ENCODE measurements around the gene VSTM2B. TPM values are rescaled to one million over a fixed set of nuclear protein-coding genes. Genes with fewer than 3 reads are reported as not detected.
A peak's percentile ranks its signal among the peaks of the same experiment; 100 is the strongest.

Gene VSTM2B
- total RNA-seq, 1 experiment from 2014 or later: not detected

- ChIA-PET CTCF (interaction anchor here (0.6 to 1.1 kb wide), 3 partner anchors 10 to 156 kb away, joined by 4 to 8 read pairs (median 5); no protein-coding TSS in a partner anchor), POLR2A (no interaction called here)
- no peaks in the 10 kb centered on the region for H3K4me1 ChIP-seq (ENCODE audit: control insufficient read depth, insufficient read depth, low read length)
- in situ Hi-C loops (cut with HindIII; ENCODE audit: low pct_unique_long_range_greater_than_20kb, low sequenced_read_pairs): no loop called here
- ATAC-seq (no peak), DNase-seq (ENCODE audit: low read depth, low spot score) (no peak)
- H3K27ac ChIP-seq (ENCODE audit: low read length): no peak overlapping the region
- no TSS peak for BruUV-seq (replicated peaks)
- intact Hi-C loops (cut with micrococcal nuclease; ENCODE audit: unreplicated experiment): no loop called here
- no peaks in the 10 kb centered on the region; the same call in 1 of the 2 replicates for H3K27me3 ChIP-seq (ENCODE audit: control insufficient read depth, insufficient read depth, low read length)
- H3K4me3 ChIP-seq (ENCODE audit: low read depth in 2 of 2, low read length in 2 of 2): no peak overlapping the region
- H3K36me3 ChIP-seq (ENCODE audit: control insufficient read depth, insufficient read depth, low read length): no peaks in the 10 kb centered on the region
- TF ChIP-seq TCF7L2 (IDR thresholded peaks at IDR 0.05; ENCODE audit: low read depth, low read length) (no peak), REST (IDR thresholded peaks at IDR 0.05; ENCODE audit: insufficient read depth in 1 of 2, low read depth in 2 of 2, low read length in 1 of 2) (no peak), POLR2AphosphoS5 (IDR thresholded peaks at IDR 0.05; ENCODE audit: low read depth, low read length) (no peak), CTCF (IDR thresholded peaks at IDR 0.05) (no peak), SIN3A (IDR thresholded peaks at IDR 0.05; ENCODE audit: borderline replicate concordance, insufficient read depth, low read depth, low read length) (no peak)
- peaks cover 5% of the 10 kb centered on the region; the same call in 1 of the 2 replicates for H3K9me3 ChIP-seq (ENCODE audit: control insufficient read depth, insufficient read depth, low read depth, low read length)
Measured at GRCh38 chr19:29477831-29478577, 47.8 kb upstream of the VSTM2B start.

- no peaks in the 10 kb centered on the region for H3K36me3 ChIP-seq (ENCODE audit: control insufficient read depth, insufficient read depth, low read length)
- peaks cover 5% of the 10 kb centered on the region; the same call in 1 of the 2 replicates for H3K9me3 ChIP-seq (ENCODE audit: control insufficient read depth, insufficient read depth, low read depth, low read length)
- TF ChIP-seq CTCF (IDR thresholded peaks at IDR 0.05): peak; percentile 88
- no peak for TF ChIP-seq TCF7L2 (IDR thresholded peaks at IDR 0.05; ENCODE audit: low read depth, low read length)
- no peak for DNase-seq (ENCODE audit: low read depth, low spot score)
- intact Hi-C loops (cut with micrococcal nuclease; ENCODE audit: unreplicated experiment) (no loop called here), in situ Hi-C loops (cut with HindIII; ENCODE audit: low pct_unique_long_range_greater_than_20kb, low sequenced_read_pairs) (no loop called here)
- ATAC-seq: peak; percentile 85
- H3K27ac ChIP-seq (ENCODE audit: low read length): no peak overlapping the region
- no peaks in the 10 kb centered on the region for H3K4me1 ChIP-seq (ENCODE audit: control insufficient read depth, insufficient read depth, low read length)
- ChIA-PET CTCF (interaction anchor here (0.6 to 1.1 kb wide), 3 partner anchors 11 to 157 kb away, joined by 4 to 8 read pairs (median 5); no protein-coding TSS in a partner anchor), POLR2A (no interaction called here)
- H3K27me3 ChIP-seq (ENCODE audit: control insufficient read depth, insufficient read depth, low read length): no peaks in the 10 kb centered on the region; the same call in 1 of the 2 replicates
- no peak overlapping the region for H3K4me3 ChIP-seq (ENCODE audit: low read depth in 2 of 2, low read length in 2 of 2)
- no TSS peak for BruUV-seq (replicated peaks)
Measured at GRCh38 chr19:29478578-29479565, 46.9 kb upstream of the VSTM2B start.
